Measurements from ENCODE around the gene GALP.
A peak's percentile ranks its signal among the peaks of the same experiment; 100 is the strongest.
"Not testable (repeated sequence)": the region's sequence is repeated elsewhere in the genome, so short reads cannot be mapped to it uniquely, and the experiment has no call there.

Gene GALP

GRCh38 chr19:56217039-56217949, 41.5 kb downstream of the GALP start:
- no peak overlapping the region for H3K4ac ChIP-seq (ENCODE audit: low read depth in 1 of 2, low read length in 2 of 2)
- no peak overlapping the region for H4K91ac ChIP-seq (ENCODE audit: low read length)
- H4K8ac ChIP-seq (ENCODE audit: low read length): no peak overlapping the region
- no peak overlapping the region for H2BK120ac ChIP-seq (ENCODE audit: low read depth, low read length)
- no peak overlapping the region for H2AFZ ChIP-seq (ENCODE audit: low read depth, low read length)
- H3K4me2 ChIP-seq (ENCODE audit: low read length, poor library complexity, severe bottlenecking): peak overlapping the region; percentile 46
- H3K14ac ChIP-seq (ENCODE audit: low read length in 2 of 2): no peak overlapping the region
- no peak overlapping the region for H3K18ac ChIP-seq (ENCODE audit: low read depth in 1 of 2, low read length in 2 of 2)
- H3K4me1 ChIP-seq (ENCODE audit: control insufficient read depth, insufficient read depth, low read depth, low read length): peaks cover 5% of the 10 kb centered on the region
- H3K27ac ChIP-seq (ENCODE audit: low read length, poor library complexity, severe bottlenecking): no peak overlapping the region
- H3K36me3 ChIP-seq (ENCODE audit: control insufficient read depth in 1 of 2, insufficient read depth in 2 of 2, low read depth in 1 of 2, low read length in 2 of 2): peaks cover 0 to 5% of the 10 kb centered on the region in 2 experiments
- no peaks in the 10 kb centered on the region for H3K79me1 ChIP-seq (replicated peaks; ENCODE audit: low read length, poor library complexity, severe bottlenecking)
- 72% methylated on average over 79 of the region's 79 CpGs for WGBS
- H2BK5ac ChIP-seq (ENCODE audit: low read depth, low read length, poor library complexity, severe bottlenecking): no peak overlapping the region
- no peak overlapping the region for H2BK12ac ChIP-seq (ENCODE audit: low read length in 2 of 2)
- DNase-seq: no peak
- peak overlapping the region in 1 of 2 experiments; percentile 73 for H3K4me3 ChIP-seq (ENCODE audit: insufficient read depth in 1 of 2, low read depth in 1 of 2, low read length in 2 of 2)
- H3K23ac ChIP-seq (ENCODE audit: low read length in 2 of 2): no peak overlapping the region
- peak overlapping the region; percentile 75 for H3K9ac ChIP-seq (ENCODE audit: low read length)
- H3K9me3 ChIP-seq (ENCODE audit: control insufficient read depth, low read length): no peaks in the 10 kb centered on the region
- no peaks in the 10 kb centered on the region for H3K27me3 ChIP-seq (ENCODE audit: control insufficient read depth in 1 of 2, insufficient read depth in 1 of 2, low read length in 2 of 2)
- no peak overlapping the region for H2AK5ac ChIP-seq (ENCODE audit: low read length, severe bottlenecking)
- no peak overlapping the region for H2BK15ac ChIP-seq (ENCODE audit: low read depth, poor library complexity, severe bottlenecking)

GRCh38 chr19:56218961-56219360, 43.2 kb downstream of the GALP start:
- Histone ChIP-seq H3K14ac (ENCODE audit: low read length in 2 of 2) (no peak overlapping the region), H2BK120ac (ENCODE audit: low read depth, low read length) (no peak overlapping the region), H2AK5ac (ENCODE audit: low read length, severe bottlenecking) (no peak overlapping the region), H3K4me1 (ENCODE audit: control insufficient read depth, insufficient read depth, low read depth, low read length) (peaks cover 5% of the 10 kb centered on the region), H3K18ac (ENCODE audit: low read depth in 1 of 2, low read length in 2 of 2) (no peak overlapping the region), H3K4ac (ENCODE audit: low read depth in 1 of 2, low read length in 2 of 2) (no peak overlapping the region), H3K4me3 (ENCODE audit: insufficient read depth in 1 of 2, low read depth in 1 of 2, low read length in 2 of 2) (no peak overlapping the region), H4K91ac (ENCODE audit: low read length) (no peak overlapping the region), H3K4me2 (ENCODE audit: low read length, poor library complexity, severe bottlenecking) (no peak overlapping the region), H4K8ac (ENCODE audit: low read length) (no peak overlapping the region), H3K27ac (ENCODE audit: low read length, poor library complexity, severe bottlenecking) (no peak overlapping the region), H3K79me1 (replicated peaks; ENCODE audit: low read length, poor library complexity, severe bottlenecking) (no peaks in the 10 kb centered on the region), H3K9ac (ENCODE audit: low read length) (no peak overlapping the region), H3K9me3 (ENCODE audit: control insufficient read depth, low read length) (no peaks in the 10 kb centered on the region), H3K36me3 (ENCODE audit: control insufficient read depth in 1 of 2, insufficient read depth in 2 of 2, low read depth in 1 of 2, low read length in 2 of 2) (peaks cover 0 to 5% of the 10 kb centered on the region in 2 experiments), H2AFZ (ENCODE audit: low read depth, low read length) (no peak overlapping the region), H2BK12ac (ENCODE audit: low read length in 2 of 2) (no peak overlapping the region), H3K23ac (ENCODE audit: low read length in 2 of 2) (no peak overlapping the region), H2BK15ac (ENCODE audit: low read depth, poor library complexity, severe bottlenecking) (no peak overlapping the region), H3K27me3 (ENCODE audit: control insufficient read depth in 1 of 2, insufficient read depth in 1 of 2, low read length in 2 of 2) (no peaks in the 10 kb centered on the region), H2BK5ac (ENCODE audit: low read depth, low read length, poor library complexity, severe bottlenecking) (no peak overlapping the region)
- no peak for DNase-seq
- 89% methylated on average over 9 of the region's 10 CpGs for WGBS

GRCh38 chr19:56221442-56221841, 45.6 kb downstream of the GALP start:
- not testable (repeated sequence) for H3K4me3 ChIP-seq (ENCODE audit: insufficient read depth in 1 of 2, low read depth in 1 of 2, low read length in 2 of 2)
- WGBS: 80% methylated on average over 9 of the region's 9 CpGs

GRCh38 chr19:56221851-56222250, 46.0 kb downstream of the GALP start:
- Histone ChIP-seq H2AK5ac (ENCODE audit: low read length, severe bottlenecking) (no peak overlapping the region), H4K91ac (ENCODE audit: low read length) (no peak overlapping the region), H2AFZ (ENCODE audit: low read depth, low read length) (no peak overlapping the region), H3K4me1 (ENCODE audit: control insufficient read depth, insufficient read depth, low read depth, low read length) (peaks cover 5% of the 10 kb centered on the region), H3K4ac (ENCODE audit: low read depth in 1 of 2, low read length in 2 of 2) (no peak overlapping the region), H2BK120ac (ENCODE audit: low read depth, low read length) (no peak overlapping the region), H3K9ac (ENCODE audit: low read length) (no peak overlapping the region), H3K23ac (ENCODE audit: low read length in 2 of 2) (no peak overlapping the region), H2BK12ac (ENCODE audit: low read length in 2 of 2) (no peak overlapping the region), H3K27ac (ENCODE audit: low read length, poor library complexity, severe bottlenecking) (no peak overlapping the region), H3K4me2 (ENCODE audit: low read length, poor library complexity, severe bottlenecking) (no peak overlapping the region), H3K14ac (ENCODE audit: low read length in 2 of 2) (no peak overlapping the region), H3K18ac (ENCODE audit: low read depth in 1 of 2, low read length in 2 of 2) (no peak overlapping the region), H3K27me3 (ENCODE audit: control insufficient read depth in 1 of 2, insufficient read depth in 1 of 2, low read length in 2 of 2) (no peaks in the 10 kb centered on the region), H2BK5ac (ENCODE audit: low read depth, low read length, poor library complexity, severe bottlenecking) (no peak overlapping the region), H3K36me3 (ENCODE audit: control insufficient read depth in 1 of 2, insufficient read depth in 2 of 2, low read depth in 1 of 2, low read length in 2 of 2) (peaks cover 0 to 5% of the 10 kb centered on the region in 2 experiments), H2BK15ac (ENCODE audit: low read depth, poor library complexity, severe bottlenecking) (no peak overlapping the region), H3K9me3 (ENCODE audit: control insufficient read depth, low read length) (no peaks in the 10 kb centered on the region), H3K79me1 (replicated peaks; ENCODE audit: low read length, poor library complexity, severe bottlenecking) (no peaks in the 10 kb centered on the region), H4K8ac (ENCODE audit: low read length) (no peak overlapping the region), H3K4me3 (ENCODE audit: insufficient read depth in 1 of 2, low read depth in 1 of 2, low read length in 2 of 2) (no peak overlapping the region)
- 93% methylated on average over 13 of the region's 14 CpGs for WGBS
- no peak for DNase-seq

More at GRCh38 chr19:56221442-56221841, 45.6 kb downstream of the GALP start:
- not testable (repeated sequence) for H3K4me1 ChIP-seq (ENCODE audit: control insufficient read depth, insufficient read depth, low read depth, low read length); H4K91ac ChIP-seq (ENCODE audit: low read length); H3K27me3 ChIP-seq (ENCODE audit: control insufficient read depth in 1 of 2, insufficient read depth in 1 of 2, low read length in 2 of 2); H3K79me1 ChIP-seq (replicated peaks; ENCODE audit: low read length, poor library complexity, severe bottlenecking); H3K27ac ChIP-seq (ENCODE audit: low read length, poor library complexity, severe bottlenecking); H4K8ac ChIP-seq (ENCODE audit: low read length); H2AK5ac ChIP-seq (ENCODE audit: low read length, severe bottlenecking); H3K9ac ChIP-seq (ENCODE audit: low read length); H2BK5ac ChIP-seq (ENCODE audit: low read depth, low read length, poor library complexity, severe bottlenecking); H2BK120ac ChIP-seq (ENCODE audit: low read depth, low read length); H3K4me2 ChIP-seq (ENCODE audit: low read length, poor library complexity, severe bottlenecking); H2BK15ac ChIP-seq (ENCODE audit: low read depth, poor library complexity, severe bottlenecking); H3K9me3 ChIP-seq (ENCODE audit: control insufficient read depth, low read length); DNase-seq; H2AFZ ChIP-seq (ENCODE audit: low read depth, low read length); H3K36me3 ChIP-seq (ENCODE audit: control insufficient read depth in 1 of 2, insufficient read depth in 2 of 2, low read depth in 1 of 2, low read length in 2 of 2); H3K18ac ChIP-seq (ENCODE audit: low read depth in 1 of 2, low read length in 2 of 2); H3K23ac ChIP-seq (ENCODE audit: low read length in 2 of 2); H3K14ac ChIP-seq (ENCODE audit: low read length in 2 of 2); H3K4ac ChIP-seq (ENCODE audit: low read depth in 1 of 2, low read length in 2 of 2); H2BK12ac ChIP-seq (ENCODE audit: low read length in 2 of 2)

All from mesenchymal stem cell (in vitro differentiated cells and primary cell).